ENCODE results near the gene SORBS1.

- no peak for TF ChIP-seq CTCF (IDR thresholded peaks at IDR 0.05; ENCODE audit: insufficient read depth, low read length, poor library complexity, severe bottlenecking)
- no peak for TF ChIP-seq EZH2phosphoT487 (conservative IDR thresholded peaks at IDR 0.05; ENCODE audit: low read length)
Measured at GRCh38 chr10:95401704-95402469, 159.3 kb downstream of the SORBS1 start.

Data from SU-DHL-6 (cell line).